Measurements from ENCODE around the gene SCARB2. TPM values are rescaled to one million over a fixed set of nuclear protein-coding genes. Genes with fewer than 3 reads are reported as not detected.

Gene SCARB2
- total RNA-seq, 1 donor from 2014 or later: 98.3 TPM

- no peak for DNase-seq (ENCODE audit: low spot score, unreplicated experiment)
- Mint-ChIP-seq H3K27ac (no peak overlapping the region), H3K4me1 (ENCODE audit: low read depth) (peaks cover 19% of the 10 kb centered on the region), H3K4me3 (ENCODE audit: low read depth) (no peak overlapping the region), H3K27me3 (no peaks in the 10 kb centered on the region), H3K9me3 (ENCODE audit: low read depth) (no peaks in the 10 kb centered on the region), H3K36me3 (ENCODE audit: insufficient read depth) (peaks cover 17% of the 10 kb centered on the region)
- TF ChIP-seq CTCF (IDR thresholded peaks at IDR 0.05; ENCODE audit: unreplicated experiment): no peak
Measured at GRCh38 chr4:76144546-76144945, 69.1 kb downstream of the SCARB2 start.

GRCh38 chr4:76141241-76141640 lies 72.4 kb downstream of the SCARB2 start:
- H3K4me1 Mint-ChIP-seq (ENCODE audit: low read depth): peaks cover 3% of the 10 kb centered on the region
- peaks cover 24% of the 10 kb centered on the region for H3K36me3 Mint-ChIP-seq (ENCODE audit: insufficient read depth)
- H3K9me3 Mint-ChIP-seq (ENCODE audit: low read depth): no peaks in the 10 kb centered on the region
- H3K27ac Mint-ChIP-seq: no peak overlapping the region
- TF ChIP-seq CTCF (IDR thresholded peaks at IDR 0.05; ENCODE audit: unreplicated experiment): no peak
- DNase-seq (ENCODE audit: low spot score, unreplicated experiment): no peak
- H3K4me3 Mint-ChIP-seq (ENCODE audit: low read depth): no peak overlapping the region
- no peaks in the 10 kb centered on the region for H3K27me3 Mint-ChIP-seq

- Mint-ChIP-seq H3K9me3 (ENCODE audit: low read depth) (no peaks in the 10 kb centered on the region), H3K4me3 (ENCODE audit: low read depth) (no peak overlapping the region), H3K36me3 (ENCODE audit: insufficient read depth) (peaks cover 30% of the 10 kb centered on the region), H3K27me3 (no peaks in the 10 kb centered on the region), H3K27ac (no peak overlapping the region), H3K4me1 (ENCODE audit: low read depth) (no peaks in the 10 kb centered on the region)
- no peak for DNase-seq (ENCODE audit: low spot score, unreplicated experiment)
- no peak for TF ChIP-seq CTCF (IDR thresholded peaks at IDR 0.05; ENCODE audit: unreplicated experiment)
Measured at GRCh38 chr4:76127754-76128153, 85.9 kb downstream of the SCARB2 start.

GRCh38 chr4:76125816-76126215 lies 87.8 kb downstream of the SCARB2 start:
- no peak overlapping the region for H3K27ac Mint-ChIP-seq
- H3K9me3 Mint-ChIP-seq (ENCODE audit: low read depth): no peaks in the 10 kb centered on the region
- DNase-seq (ENCODE audit: low spot score, unreplicated experiment): no peak
- no peaks in the 10 kb centered on the region for H3K27me3 Mint-ChIP-seq
- H3K4me3 Mint-ChIP-seq (ENCODE audit: low read depth): no peak overlapping the region
- no peaks in the 10 kb centered on the region for H3K4me1 Mint-ChIP-seq (ENCODE audit: low read depth)
- peaks cover 31% of the 10 kb centered on the region for H3K36me3 Mint-ChIP-seq (ENCODE audit: insufficient read depth)
- no peak for TF ChIP-seq CTCF (IDR thresholded peaks at IDR 0.05; ENCODE audit: unreplicated experiment)

DNA sequence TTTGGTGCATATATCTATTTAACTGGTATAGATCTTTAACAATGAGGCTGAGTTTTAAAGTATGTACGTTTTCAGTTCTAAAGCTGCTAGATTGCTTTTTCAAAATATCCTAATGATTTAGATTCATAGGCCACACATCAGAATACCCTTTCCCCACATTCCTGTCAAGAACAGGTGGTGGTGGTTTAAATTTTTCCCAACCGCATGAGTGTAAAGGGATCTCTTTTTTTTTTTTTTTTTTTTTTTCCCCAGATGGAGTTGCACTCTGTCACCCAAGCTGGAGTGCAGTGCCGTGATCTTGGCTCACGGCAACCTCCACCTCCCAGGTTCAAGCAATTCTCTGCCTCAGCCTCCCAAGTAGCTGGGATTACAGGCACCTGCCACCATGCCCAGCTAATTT lies 93.4 kb downstream of the SCARB2 start:
- H3K27me3 Mint-ChIP-seq: no peaks in the 10 kb centered on the region
- no peaks in the 10 kb centered on the region for H3K4me1 Mint-ChIP-seq (ENCODE audit: low read depth)
- no peak for TF ChIP-seq CTCF (IDR thresholded peaks at IDR 0.05; ENCODE audit: unreplicated experiment)
- no peaks in the 10 kb centered on the region for H3K9me3 Mint-ChIP-seq (ENCODE audit: low read depth)
- no peak overlapping the region for H3K27ac Mint-ChIP-seq
- no peak overlapping the region for H3K4me3 Mint-ChIP-seq (ENCODE audit: low read depth)
- peaks cover 45% of the 10 kb centered on the region for H3K36me3 Mint-ChIP-seq (ENCODE audit: insufficient read depth)
- no peak for DNase-seq (ENCODE audit: low spot score, unreplicated experiment)

Measured in progenitor cell of endocrine pancreas (in vitro differentiated cells).